ENCODE results near the gene DCAF8L2.

DNA sequence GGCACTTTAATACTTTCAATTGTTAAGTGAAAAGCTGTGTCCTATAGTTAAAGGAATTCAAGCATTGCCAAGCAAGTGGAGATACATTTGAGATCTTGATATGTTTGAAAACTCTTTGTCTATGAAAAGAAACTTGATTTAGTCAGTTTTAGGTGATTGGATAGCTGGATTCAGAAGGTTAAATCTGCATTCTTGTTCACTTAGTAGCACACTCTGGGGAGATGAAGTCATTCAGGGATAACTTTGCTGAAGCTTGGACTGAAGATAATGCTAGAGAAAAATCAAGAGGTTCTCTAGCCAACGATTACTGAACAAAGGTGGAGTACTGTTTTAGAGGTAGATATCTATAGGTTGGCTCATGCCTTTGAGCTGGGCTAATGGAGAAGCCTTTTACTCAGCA lies 90.6 kb downstream of the DCAF8L2 start:
- TF ChIP-seq, protein P1, sequence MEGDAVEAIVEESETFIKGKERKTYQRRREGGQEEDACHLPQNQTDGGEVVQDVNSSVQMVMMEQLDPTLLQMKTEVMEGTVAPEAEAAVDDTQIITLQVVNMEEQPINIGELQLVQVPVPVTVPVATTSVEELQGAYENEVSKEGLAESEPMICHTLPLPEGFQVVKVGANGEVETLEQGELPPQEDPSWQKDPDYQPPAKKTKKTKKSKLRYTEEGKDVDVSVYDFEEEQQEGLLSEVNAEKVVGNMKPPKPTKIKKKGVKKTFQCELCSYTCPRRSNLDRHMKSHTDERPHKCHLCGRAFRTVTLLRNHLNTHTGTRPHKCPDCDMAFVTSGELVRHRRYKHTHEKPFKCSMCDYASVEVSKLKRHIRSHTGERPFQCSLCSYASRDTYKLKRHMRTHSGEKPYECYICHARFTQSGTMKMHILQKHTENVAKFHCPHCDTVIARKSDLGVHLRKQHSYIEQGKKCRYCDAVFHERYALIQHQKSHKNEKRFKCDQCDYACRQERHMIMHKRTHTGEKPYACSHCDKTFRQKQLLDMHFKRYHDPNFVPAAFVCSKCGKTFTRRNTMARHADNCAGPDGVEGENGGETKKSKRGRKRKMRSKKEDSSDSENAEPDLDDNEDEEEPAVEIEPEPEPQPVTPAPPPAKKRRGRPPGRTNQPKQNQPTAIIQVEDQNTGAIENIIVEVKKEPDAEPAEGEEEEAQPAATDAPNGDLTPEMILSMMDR (conservative IDR thresholded peaks at IDR 0.05; ENCODE audit: low read depth, low read length), result no peak
- TF ChIP-seq EZH2phosphoT487 (IDR thresholded peaks at IDR 0.05; ENCODE audit: borderline replicate concordance, low read length), result no peak
- TF ChIP-seq EZH2 (IDR thresholded peaks at IDR 0.05; ENCODE audit: low read length, unreplicated experiment), result no peak
